ENCODE results near the gene PDE6H.

PDE6H gene

GRCh38 chr12:15020156-15020555 lies 47.3 kb downstream of the PDE6H start:
- ATAC-seq = no peak
- TF ChIP-seq GLIS3 (CRISPR knock-in tag; IDR thresholded peaks at IDR 0.05) (no peak), ARNTL (CRISPR knock-in tag; IDR thresholded peaks at IDR 0.05; ENCODE audit: borderline replicate concordance, low read depth) (no peak), TCF4 (CRISPR knock-in tag; IDR thresholded peaks at IDR 0.05; ENCODE audit: borderline replicate concordance) (no peak), TOX (CRISPR knock-in tag; IDR thresholded peaks at IDR 0.05; ENCODE audit: borderline replicate concordance) (no peak), SNAI2 (CRISPR knock-in tag; IDR thresholded peaks at IDR 0.05) (no peak), ISL1 (CRISPR knock-in tag; IDR thresholded peaks at IDR 0.05) (no peak), ZNF565 (CRISPR knock-in tag; conservative IDR thresholded peaks at IDR 0.05; ENCODE audit: low read depth) (no peak), ZFP3 (CRISPR knock-in tag; IDR thresholded peaks at IDR 0.05) (no peak), PATZ1 (CRISPR knock-in tag; IDR thresholded peaks at IDR 0.05; ENCODE audit: borderline replicate concordance) (no peak)
